ENCODE results near the gene WNT16. TPM values are rescaled to one million over a fixed set of nuclear protein-coding genes. Genes with fewer than 3 reads are reported as not detected.

The WNT16 gene, protein sequence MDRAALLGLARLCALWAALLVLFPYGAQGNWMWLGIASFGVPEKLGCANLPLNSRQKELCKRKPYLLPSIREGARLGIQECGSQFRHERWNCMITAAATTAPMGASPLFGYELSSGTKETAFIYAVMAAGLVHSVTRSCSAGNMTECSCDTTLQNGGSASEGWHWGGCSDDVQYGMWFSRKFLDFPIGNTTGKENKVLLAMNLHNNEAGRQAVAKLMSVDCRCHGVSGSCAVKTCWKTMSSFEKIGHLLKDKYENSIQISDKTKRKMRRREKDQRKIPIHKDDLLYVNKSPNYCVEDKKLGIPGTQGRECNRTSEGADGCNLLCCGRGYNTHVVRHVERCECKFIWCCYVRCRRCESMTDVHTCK
- not detected for total RNA-seq

GRCh38 chr7:121328508-121329190, at the start of gene WNT16:
WNT16 (plus strand) TSS chr7:121329000; CDS start chr7:121329293, 293 bp downstream.
- H3K4me1 ChIP-seq, result peaks cover 0 to 21% (median 3%) of the 10 kb centered on the region in 4 donors
- peak in 2 of 3 donors; percentile 34 to 53 for DNase-seq
- peak within 1 kb of the TSS; percentile 34 to 52 (median 38) for H3K4me3 ChIP-seq
- peak within 1 kb of the TSS in 1 of 4 donors; percentile 52 for H3K27ac ChIP-seq
- no peaks in the 10 kb centered on the region for H3K9me3 ChIP-seq
- TF ChIP-seq, protein P1, sequence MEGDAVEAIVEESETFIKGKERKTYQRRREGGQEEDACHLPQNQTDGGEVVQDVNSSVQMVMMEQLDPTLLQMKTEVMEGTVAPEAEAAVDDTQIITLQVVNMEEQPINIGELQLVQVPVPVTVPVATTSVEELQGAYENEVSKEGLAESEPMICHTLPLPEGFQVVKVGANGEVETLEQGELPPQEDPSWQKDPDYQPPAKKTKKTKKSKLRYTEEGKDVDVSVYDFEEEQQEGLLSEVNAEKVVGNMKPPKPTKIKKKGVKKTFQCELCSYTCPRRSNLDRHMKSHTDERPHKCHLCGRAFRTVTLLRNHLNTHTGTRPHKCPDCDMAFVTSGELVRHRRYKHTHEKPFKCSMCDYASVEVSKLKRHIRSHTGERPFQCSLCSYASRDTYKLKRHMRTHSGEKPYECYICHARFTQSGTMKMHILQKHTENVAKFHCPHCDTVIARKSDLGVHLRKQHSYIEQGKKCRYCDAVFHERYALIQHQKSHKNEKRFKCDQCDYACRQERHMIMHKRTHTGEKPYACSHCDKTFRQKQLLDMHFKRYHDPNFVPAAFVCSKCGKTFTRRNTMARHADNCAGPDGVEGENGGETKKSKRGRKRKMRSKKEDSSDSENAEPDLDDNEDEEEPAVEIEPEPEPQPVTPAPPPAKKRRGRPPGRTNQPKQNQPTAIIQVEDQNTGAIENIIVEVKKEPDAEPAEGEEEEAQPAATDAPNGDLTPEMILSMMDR (IDR thresholded peaks at IDR 0.05), result no peak
- no peak for TF ChIP-seq POLR2A (IDR thresholded peaks at IDR 0.05)
- no peaks in the 10 kb centered on the region for H3K36me3 ChIP-seq
- peaks cover 0 to 21% of the 10 kb centered on the region in 2 donors for H3K27me3 ChIP-seq

GRCh38 chr7:121279060-121279620, 49.7 kb upstream of the WNT16 start:
- H3K27me3 ChIP-seq, result no peaks in the 10 kb centered on the region
- H3K36me3 ChIP-seq, result no peaks in the 10 kb centered on the region
- no peak overlapping the region for H3K27ac ChIP-seq
- TF ChIP-seq, protein P1 (IDR thresholded peaks at IDR 0.05), result no peak
- TF ChIP-seq POLR2A (IDR thresholded peaks at IDR 0.05), result no peak
- no peak overlapping the region for H3K4me3 ChIP-seq
- H3K4me1 ChIP-seq, result no peaks in the 10 kb centered on the region
- no peak for DNase-seq
- H3K9me3 ChIP-seq, result no peaks in the 10 kb centered on the region

DNA sequence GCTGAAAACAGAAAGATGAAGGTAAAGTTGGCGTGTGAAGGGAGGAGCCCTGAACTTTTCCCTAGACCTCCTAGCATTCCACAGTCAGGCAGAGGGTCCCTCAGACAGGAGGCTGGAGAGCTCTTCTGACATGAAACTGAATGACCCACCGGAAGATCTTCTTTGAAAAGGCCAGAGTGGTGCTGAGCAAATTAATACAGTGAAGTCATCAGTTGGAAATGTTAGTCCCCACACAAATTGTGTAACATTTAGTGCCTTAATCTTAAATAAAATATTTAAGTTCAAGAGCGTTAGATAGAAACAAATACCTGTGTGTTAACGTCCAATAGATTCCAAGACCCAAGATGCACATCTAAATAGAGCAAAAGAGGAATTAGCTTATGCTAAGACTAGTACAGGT, 49.0 kb upstream of the WNT16 start:
- Histone ChIP-seq H3K27ac (no peak overlapping the region), H3K4me1 (no peaks in the 10 kb centered on the region), H3K36me3 (no peaks in the 10 kb centered on the region), H3K9me3 (peaks cover 0 to 5% (median 0%) of the 10 kb centered on the region in 4 donors), H3K27me3 (no peaks in the 10 kb centered on the region), H3K4me3 (no peak overlapping the region)
- no peak for DNase-seq
- no peak for TF ChIP-seq POLR2A (IDR thresholded peaks at IDR 0.05)
- TF ChIP-seq, protein P1 (IDR thresholded peaks at IDR 0.05), result no peak

- no peaks in the 10 kb centered on the region for H3K4me1 ChIP-seq
- H3K4me3 ChIP-seq, result no peak overlapping the region
- peaks cover 0 to 8% (median 0%) of the 10 kb centered on the region in 4 donors for H3K9me3 ChIP-seq
- H3K27ac ChIP-seq, result no peak overlapping the region
- H3K36me3 ChIP-seq, result no peaks in the 10 kb centered on the region
- TF ChIP-seq, protein P1 (IDR thresholded peaks at IDR 0.05), result no peak
- TF ChIP-seq POLR2A (IDR thresholded peaks at IDR 0.05), result no peak
- DNase-seq, result no peak
- H3K27me3 ChIP-seq, result no peaks in the 10 kb centered on the region
Observed at GRCh38 chr7:121280656-121281055, 48.1 kb upstream of the WNT16 start.

GRCh38 chr7:121282129-121282528, 46.7 kb upstream of the WNT16 start:
- TF ChIP-seq, protein P1 (IDR thresholded peaks at IDR 0.05), result no peak
- no peak for TF ChIP-seq POLR2A (IDR thresholded peaks at IDR 0.05)
- no peak overlapping the region for H3K27ac ChIP-seq
- peaks cover 0 to 8% (median 0%) of the 10 kb centered on the region in 4 donors for H3K9me3 ChIP-seq
- H3K4me3 ChIP-seq, result no peak overlapping the region
- no peaks in the 10 kb centered on the region for H3K27me3 ChIP-seq
- no peaks in the 10 kb centered on the region for H3K36me3 ChIP-seq
- no peaks in the 10 kb centered on the region for H3K4me1 ChIP-seq
- no peak for DNase-seq
